C4-2B (cell line): ENCODE data around the gene GRIP1.

Experiments used
- CTCF ChIP-seq: fragments of 450-650 bp; conservative IDR thresholded peaks from 2 replicates; pipeline ENCODE4 v1.5.1; 2017; ENCODE audit warnings: mild to moderate bottlenecking
- ZFX ChIP-seq: fragments of 450-650 bp; IDR thresholded peaks from 2 replicates; pipeline ENCODE4 v1.6.1; 2017

DNA sequence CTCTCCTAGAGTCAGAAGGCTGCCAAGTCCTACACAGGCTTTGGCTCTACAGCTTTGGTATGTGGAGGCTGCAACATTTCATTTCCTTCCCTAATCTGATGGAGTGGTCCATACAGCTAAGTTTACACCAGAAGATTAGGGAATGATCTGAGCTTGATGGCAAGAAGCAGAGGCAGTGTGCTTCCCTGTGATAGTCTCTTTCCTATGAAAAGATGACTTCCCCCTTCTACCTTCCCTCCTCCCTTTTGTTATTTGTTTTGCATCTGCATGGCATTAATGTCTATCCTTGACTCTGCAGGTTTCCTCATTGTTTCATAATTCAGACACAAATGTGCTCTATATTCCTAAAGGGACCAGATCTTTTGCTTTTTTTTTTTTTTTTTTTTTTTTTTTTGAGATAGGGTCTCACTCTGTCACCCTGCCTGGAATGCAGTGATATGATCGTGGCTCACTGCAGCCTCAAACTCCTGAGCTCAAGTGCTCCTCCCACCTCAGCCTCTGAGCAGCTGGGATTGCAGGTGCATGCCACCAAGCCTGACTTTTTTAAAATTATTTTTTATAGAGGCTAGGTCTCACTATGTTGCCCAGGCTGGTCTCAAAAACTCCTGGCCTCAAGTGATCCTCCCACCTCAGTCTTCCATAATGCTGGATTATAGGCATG lies 76.3 kb downstream of the GRIP1 start:
- no peak for TF ChIP-seq CTCF
- TF ChIP-seq ZFX: no peak
